ENCODE data around the gene GCNT4.

The GCNT4 gene

DNA sequence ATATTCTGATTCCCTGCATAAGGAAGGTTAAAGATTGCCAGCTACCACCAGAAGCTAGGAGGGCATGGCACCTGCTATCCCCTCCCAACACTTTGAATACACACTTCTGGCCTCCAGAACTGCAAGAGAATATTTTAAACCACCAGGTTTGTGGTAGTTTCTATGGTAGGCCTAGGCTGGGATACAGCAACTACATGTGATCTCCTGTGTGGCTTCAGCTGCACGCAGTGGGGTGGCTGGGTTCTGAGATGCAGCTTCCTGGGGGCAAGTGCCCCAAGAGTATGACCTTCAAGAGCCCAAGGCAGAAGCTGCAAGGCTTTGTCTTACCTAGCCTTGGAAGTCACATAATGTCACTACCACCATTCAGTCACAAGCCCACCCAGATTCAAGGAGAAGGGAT is 39.6 kb downstream of the GCNT4 start:
- no peak for DNase-seq

DNA sequence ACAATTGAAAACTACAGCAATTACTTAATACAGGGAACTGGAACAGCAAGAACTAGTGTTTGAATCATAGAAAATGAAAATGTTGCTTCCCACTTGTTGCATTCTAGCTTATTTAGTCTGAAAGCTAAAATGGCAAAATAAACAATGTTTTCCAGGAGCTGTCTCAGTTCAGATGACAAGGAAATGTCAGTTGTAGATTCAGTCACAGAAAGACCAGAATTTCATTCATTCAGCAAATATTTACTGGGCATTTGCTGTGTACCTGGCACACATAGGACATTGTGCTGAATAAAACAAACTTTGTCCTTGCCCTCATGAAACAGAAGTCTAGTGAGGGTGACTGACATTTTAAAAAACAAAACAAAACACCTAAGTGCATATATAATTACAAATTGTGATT is 41.5 kb downstream of the GCNT4 start:
- DNase-seq = no peak

GRCh38 chr5:75009556-75010345 is 42.6 kb downstream of the GCNT4 start:
- DNase-seq = no peak

DNA sequence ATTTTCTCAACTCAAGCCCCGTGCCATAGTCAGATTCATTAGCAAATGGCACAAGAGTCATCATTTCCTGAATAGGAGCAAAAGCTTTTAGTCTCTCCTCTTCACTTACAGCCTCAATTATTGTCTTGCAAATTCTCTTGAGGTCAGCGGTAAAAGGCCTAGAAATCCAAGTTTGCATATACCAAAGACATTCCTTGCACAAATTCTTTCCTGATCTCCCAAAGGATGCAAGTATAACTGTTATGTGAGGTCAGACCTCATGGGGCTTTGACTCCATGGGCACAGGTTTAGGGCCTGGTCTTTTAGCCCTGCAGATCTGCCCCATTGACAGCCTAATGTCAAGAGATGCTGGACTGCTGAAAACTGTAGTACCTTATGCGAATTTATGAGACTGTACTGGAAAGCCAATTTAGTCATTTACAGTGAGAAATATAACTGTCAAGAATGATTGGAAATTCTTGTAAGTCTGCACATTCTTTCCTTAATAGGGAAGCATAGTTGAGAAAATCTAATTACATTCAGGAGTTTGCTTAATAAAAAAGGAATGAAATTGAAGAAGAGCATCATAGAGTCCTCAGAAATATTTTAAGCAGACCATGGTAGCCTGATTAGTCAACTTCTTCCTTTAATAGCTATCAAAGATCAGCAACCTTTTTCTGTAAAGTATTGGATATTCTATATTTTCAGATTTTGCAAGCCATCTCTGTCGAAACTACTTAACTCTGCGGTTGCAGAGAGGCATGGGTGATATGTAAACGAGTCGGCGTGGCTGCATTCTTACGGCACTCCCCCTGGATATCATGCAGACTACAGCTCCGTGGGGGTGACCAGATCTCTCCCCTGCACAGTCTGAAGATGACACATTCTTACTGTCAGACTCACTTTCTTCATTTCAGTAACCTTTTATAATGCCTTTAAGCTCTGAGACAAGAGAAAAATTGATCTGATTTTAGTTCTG is 45.2 kb downstream of the GCNT4 start:
- no peak for DNase-seq

DNA sequence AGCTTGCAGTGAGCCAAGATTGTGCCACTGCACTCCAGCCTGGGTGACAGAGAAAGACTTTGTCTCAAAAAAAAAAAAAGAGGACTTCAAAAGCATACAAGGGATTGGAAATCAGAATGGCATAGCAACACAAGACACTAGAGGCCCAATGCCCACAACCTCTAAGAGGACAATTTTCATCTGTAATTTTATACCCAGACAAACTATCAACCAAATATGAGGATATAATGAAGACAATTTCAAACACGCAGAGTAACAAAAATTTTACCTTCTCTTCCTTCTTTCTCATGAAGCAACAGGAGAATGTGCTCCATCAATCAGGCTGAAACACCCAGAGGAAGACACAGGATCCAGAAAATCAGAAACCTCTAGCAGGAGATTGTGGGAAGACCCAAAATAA is 46.8 kb downstream of the GCNT4 start:
- DNase-seq = no peak

Measured in SHP77 (cell line).